Breast epithelium (tissue), 3 donors: Measurements from ENCODE around the gene TMEM86B.

Source experiments
- POLR2A ChIP-seq: fragments of 450-650 bp; IDR thresholded peaks from one replicate; pipeline ENCODE4 v1.6.1; 2016; ENCODE audit warnings: antibody characterized with exemption, mild to moderate bottlenecking, moderate library complexity
- TF ChIP-seq, protein P1 (sequence below), 3 donors: fragments of 450-650 bp; IDR thresholded peaks; one replicate each; pipeline ENCODE4 v1.5.1; 2016 to 2017; ENCODE audit warnings: antibody characterized with exemption in 3 of 3, mild to moderate bottlenecking in 3 of 3, moderate library complexity in 3 of 3

DNA sequence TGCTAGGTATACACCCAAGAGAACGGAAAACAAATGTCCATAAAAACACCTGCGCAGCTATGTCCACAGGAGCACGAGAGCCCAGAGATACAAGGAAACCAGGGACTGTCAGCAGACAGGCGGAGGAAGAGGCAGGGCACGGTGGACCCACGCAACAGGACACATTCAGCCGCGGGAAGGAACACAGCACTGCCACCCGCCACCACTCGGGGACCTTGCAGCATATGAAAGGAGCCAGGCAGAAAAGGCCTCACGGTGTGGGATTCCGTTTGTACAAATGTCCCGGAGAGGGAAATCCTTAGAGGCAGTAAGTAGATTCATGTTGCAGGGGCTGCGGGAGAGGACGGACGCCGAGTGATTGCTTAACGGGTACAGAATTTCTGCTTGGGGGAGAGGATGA lies 43.6 kb upstream of the TMEM86B start:
- TF ChIP-seq, protein P1, sequence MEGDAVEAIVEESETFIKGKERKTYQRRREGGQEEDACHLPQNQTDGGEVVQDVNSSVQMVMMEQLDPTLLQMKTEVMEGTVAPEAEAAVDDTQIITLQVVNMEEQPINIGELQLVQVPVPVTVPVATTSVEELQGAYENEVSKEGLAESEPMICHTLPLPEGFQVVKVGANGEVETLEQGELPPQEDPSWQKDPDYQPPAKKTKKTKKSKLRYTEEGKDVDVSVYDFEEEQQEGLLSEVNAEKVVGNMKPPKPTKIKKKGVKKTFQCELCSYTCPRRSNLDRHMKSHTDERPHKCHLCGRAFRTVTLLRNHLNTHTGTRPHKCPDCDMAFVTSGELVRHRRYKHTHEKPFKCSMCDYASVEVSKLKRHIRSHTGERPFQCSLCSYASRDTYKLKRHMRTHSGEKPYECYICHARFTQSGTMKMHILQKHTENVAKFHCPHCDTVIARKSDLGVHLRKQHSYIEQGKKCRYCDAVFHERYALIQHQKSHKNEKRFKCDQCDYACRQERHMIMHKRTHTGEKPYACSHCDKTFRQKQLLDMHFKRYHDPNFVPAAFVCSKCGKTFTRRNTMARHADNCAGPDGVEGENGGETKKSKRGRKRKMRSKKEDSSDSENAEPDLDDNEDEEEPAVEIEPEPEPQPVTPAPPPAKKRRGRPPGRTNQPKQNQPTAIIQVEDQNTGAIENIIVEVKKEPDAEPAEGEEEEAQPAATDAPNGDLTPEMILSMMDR (IDR thresholded peaks at IDR 0.05) = no peak
- TF ChIP-seq POLR2A = no peak
